ENCODE results near the gene RNF157. TPM values are rescaled to one million over a fixed set of nuclear protein-coding genes. Genes with fewer than 3 reads are reported as not detected.

Gene RNF157
- total and polyA plus RNA-seq, 8 donors, result 0.79 to 11.1 (median 8.2) TPM

GRCh38 chr17:76153640-76154039 lies 86.7 kb downstream of the RNF157 start:
- no peaks in the 10 kb centered on the region for H3K27me3 ChIP-seq
- intact Hi-C loops (cut with DNase I), result no loop called here
- no peak overlapping the region for H3K4me3 ChIP-seq
- peak; percentile 47 for ATAC-seq
- TF ChIP-seq, protein P1, sequence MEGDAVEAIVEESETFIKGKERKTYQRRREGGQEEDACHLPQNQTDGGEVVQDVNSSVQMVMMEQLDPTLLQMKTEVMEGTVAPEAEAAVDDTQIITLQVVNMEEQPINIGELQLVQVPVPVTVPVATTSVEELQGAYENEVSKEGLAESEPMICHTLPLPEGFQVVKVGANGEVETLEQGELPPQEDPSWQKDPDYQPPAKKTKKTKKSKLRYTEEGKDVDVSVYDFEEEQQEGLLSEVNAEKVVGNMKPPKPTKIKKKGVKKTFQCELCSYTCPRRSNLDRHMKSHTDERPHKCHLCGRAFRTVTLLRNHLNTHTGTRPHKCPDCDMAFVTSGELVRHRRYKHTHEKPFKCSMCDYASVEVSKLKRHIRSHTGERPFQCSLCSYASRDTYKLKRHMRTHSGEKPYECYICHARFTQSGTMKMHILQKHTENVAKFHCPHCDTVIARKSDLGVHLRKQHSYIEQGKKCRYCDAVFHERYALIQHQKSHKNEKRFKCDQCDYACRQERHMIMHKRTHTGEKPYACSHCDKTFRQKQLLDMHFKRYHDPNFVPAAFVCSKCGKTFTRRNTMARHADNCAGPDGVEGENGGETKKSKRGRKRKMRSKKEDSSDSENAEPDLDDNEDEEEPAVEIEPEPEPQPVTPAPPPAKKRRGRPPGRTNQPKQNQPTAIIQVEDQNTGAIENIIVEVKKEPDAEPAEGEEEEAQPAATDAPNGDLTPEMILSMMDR (IDR thresholded peaks at IDR 0.05), result no peak
- no peaks in the 10 kb centered on the region for H3K9me3 ChIP-seq
- DNase-seq, result peak in 1 of 4 donors; percentile 5
- H3K4me1 ChIP-seq, result no peaks in the 10 kb centered on the region
- H3K36me3 ChIP-seq, result no peaks in the 10 kb centered on the region
- no peak overlapping the region for H3K27ac ChIP-seq

DNA sequence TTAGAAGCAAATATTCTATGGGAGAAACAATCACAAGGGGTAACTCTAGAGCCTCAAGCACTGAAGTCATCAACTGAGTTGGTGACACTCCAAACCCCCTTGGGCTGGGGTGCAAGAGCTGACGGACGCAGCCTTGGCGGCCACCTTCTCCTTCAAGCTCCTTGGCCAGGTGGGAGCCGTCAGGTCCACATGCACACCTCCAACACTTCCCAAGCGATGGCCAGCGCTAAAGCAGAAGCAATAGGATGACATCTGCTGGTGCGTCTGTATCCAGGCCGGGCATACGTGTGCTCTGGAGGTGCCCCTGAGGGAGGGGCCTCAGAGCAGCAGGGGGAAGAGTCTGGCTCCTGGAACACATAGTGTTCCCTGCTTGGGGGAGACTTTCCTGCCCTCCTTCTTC lies 87.1 kb downstream of the RNF157 start:
- ATAC-seq (no peak), DNase-seq (peak in 1 of 4 donors; percentile 22)
- H3K27me3 ChIP-seq, result no peaks in the 10 kb centered on the region
- H3K27ac ChIP-seq, result no peak overlapping the region
- no peaks in the 10 kb centered on the region for H3K4me1 ChIP-seq
- no peaks in the 10 kb centered on the region for H3K36me3 ChIP-seq
- no peaks in the 10 kb centered on the region for H3K9me3 ChIP-seq
- H3K4me3 ChIP-seq, result no peak overlapping the region
- intact Hi-C loops (cut with DNase I), result no loop called here
- TF ChIP-seq, protein P1 (IDR thresholded peaks at IDR 0.05), result no peak

DNA sequence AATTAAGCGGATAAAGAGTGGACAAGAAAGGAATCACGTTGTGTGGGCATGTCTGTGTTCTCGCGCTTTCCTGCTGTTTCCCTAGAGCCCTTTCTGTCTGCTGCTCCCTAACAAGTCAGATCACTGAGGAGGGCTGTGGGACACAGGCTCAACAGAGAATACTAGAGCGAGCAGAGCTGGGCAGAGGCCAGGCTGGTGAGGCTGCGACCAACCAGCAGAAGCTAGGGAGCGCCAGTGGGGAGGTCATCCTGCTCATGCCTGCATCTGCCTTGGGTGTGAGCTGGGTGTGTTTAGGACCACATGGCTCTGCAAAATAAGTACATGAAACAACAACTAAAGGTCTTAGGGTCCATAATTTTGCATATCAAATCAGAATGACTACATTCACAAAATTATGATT lies 87.7 kb downstream of the RNF157 start:
- Histone ChIP-seq H3K4me1 (peaks cover 0 to 5% of the 10 kb centered on the region in 2 donors), H3K9me3 (no peaks in the 10 kb centered on the region), H3K27me3 (no peaks in the 10 kb centered on the region), H3K4me3 (no peak overlapping the region), H3K27ac (no peak overlapping the region), H3K36me3 (no peaks in the 10 kb centered on the region)
- intact Hi-C loops (cut with DNase I), result no loop called here
- ATAC-seq (no peak), DNase-seq (peak in 1 of 4 donors; percentile 57)
- TF ChIP-seq, protein P1 (IDR thresholded peaks at IDR 0.05), result no peak

DNA sequence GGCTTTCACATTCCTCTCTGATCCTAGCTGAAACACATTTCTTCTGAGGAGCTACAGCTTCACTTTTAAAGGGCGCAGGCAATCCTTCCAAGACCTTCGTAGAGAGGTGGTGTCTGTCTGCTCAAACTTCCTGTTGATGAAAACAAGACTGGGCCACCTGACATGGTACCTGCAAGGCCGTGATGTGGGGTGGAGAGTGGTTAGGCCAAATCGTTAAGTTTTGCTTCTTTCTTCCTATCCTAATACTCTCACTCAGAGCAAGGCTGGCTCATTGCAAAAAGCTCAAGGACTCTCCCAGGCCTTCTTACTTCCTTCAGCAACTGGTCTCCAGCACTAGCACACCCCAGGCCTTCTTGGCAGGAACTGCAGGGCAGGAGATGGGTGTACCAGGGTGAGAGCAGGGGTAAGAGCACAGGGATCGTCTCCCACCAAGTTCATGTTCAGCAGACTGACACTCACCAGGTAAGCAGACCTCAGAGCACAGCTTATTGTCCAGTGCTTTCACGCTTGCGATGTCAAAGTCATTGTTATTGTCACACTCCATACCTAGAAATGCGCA lies 88.3 kb downstream of the RNF157 start:
- intact Hi-C loops (cut with DNase I), result no loop called here
- H3K4me3 ChIP-seq, result no peak overlapping the region
- H3K36me3 ChIP-seq, result no peaks in the 10 kb centered on the region
- TF ChIP-seq, protein P1 (IDR thresholded peaks at IDR 0.05), result no peak
- no peak overlapping the region for H3K27ac ChIP-seq
- H3K9me3 ChIP-seq, result no peaks in the 10 kb centered on the region
- ATAC-seq (no peak), DNase-seq (no peak)
- H3K27me3 ChIP-seq, result no peaks in the 10 kb centered on the region
- peaks cover 0 to 6% of the 10 kb centered on the region in 2 donors for H3K4me1 ChIP-seq

GRCh38 chr17:76150712-76151622 lies 89.3 kb downstream of the RNF157 start:
- no peak for ATAC-seq
- TF ChIP-seq, protein P1 (IDR thresholded peaks at IDR 0.05), result no peak

More at GRCh38 chr17:76150712-76151622, 89.3 kb downstream of the RNF157 start:
- no peaks in the 10 kb centered on the region for H3K27me3 ChIP-seq
- no peaks in the 10 kb centered on the region for H3K9me3 ChIP-seq
- peaks cover 0 to 14% of the 10 kb centered on the region in 2 donors for H3K4me1 ChIP-seq
- H3K4me3 ChIP-seq, result no peak overlapping the region
- no peak for DNase-seq
- intact Hi-C loops (cut with DNase I), result no loop called here
- no peak overlapping the region for H3K27ac ChIP-seq
- no peaks in the 10 kb centered on the region for H3K36me3 ChIP-seq
